Activated CD4-positive, alpha-beta T cell treated with anti-CD3 and anti-CD28 coated beads, Interleukin-2, amount 50 U/mL, for 16 hours (primary cell): ENCODE results near the gene CTXND2.
"Not testable (repeated sequence)": the region's sequence is repeated elsewhere in the genome, so short reads cannot be mapped to it uniquely, and the experiment has no call there.

ENCODE experiments used
- DNase-seq: peaks from one replicate; pipeline ENCODE4 v3.0.0-alpha.2; 2020

Gene CTXND2

GRCh38 chr1:150887018-150887417, at the start of gene CTXND2:
TSS of gene CTXND2 (plus strand) at chr1:150887136. CDS start at chr1:150912315, 25,179 bp downstream.
- no peak for DNase-seq

DNA sequence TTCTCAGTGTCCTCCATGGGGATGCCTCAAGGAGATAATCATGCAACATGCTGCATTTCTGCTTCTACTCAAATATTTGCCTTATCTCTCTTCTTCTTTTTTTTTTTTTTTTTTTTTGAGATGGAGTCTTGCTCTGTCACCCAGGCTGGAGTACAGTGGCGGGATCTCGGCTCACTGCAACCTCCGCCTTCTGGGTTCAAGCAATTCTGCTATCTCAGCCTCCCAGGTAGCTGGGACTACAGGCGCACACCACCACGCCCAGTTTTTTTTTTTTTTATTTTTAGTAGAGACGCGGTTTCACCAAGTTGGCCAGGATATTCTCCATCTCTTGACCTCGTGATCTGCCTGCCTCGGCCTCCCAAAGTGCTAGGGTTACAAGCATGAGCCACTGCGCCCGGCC, 46.1 kb upstream of the CTXND2 start:
- DNase-seq: not testable (repeated sequence)

DNA sequence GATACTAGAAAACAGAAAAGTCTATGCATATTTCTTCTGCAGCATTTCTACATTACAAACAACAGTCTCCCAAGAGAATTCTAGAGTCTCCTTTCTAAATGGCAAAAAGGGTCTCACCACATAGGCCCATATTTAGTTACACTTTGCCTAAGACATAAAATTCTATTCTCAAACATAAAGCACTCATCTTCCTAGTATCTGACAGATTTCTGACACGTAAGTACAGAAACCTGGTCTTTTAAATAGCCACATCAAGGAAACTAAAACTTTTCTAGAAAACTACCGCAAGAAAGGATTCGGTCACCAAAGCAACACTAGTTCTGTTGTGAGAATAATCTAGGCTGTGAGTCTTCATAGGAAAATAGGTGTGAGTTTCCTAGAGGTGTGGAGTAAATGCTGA, 45.3 kb upstream of the CTXND2 start:
- peak; percentile 63 for DNase-seq

DNA sequence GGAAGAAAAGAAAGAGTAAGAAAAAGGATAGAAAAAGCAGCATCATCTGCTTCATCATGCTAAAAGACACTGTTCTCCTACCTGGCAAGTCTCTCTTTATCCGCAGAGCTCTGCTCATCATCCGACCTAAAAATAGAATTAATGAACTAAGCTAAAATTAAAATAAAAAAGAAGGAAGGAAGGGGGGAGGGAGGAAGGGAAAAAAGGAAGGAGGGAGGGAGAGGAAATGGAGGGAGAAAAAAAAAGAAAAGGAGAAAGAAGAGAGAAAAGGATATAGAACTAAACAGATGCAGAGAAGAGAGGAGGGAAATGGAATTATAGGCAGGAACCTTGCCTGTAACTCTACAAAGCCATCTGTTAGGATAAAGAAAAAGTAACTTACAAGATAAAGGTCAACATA, 44.6 kb upstream of the CTXND2 start:
- no peak for DNase-seq

GRCh38 chr1:150842964-150843363, 44.0 kb upstream of the CTXND2 start:
- no peak for DNase-seq

- DNase-seq: no peak
Observed at GRCh38 chr1:150843474-150843873, 43.5 kb upstream of the CTXND2 start.

- peak; percentile 30 for DNase-seq
Observed at GRCh38 chr1:150846473-150847146, 40.3 kb upstream of the CTXND2 start.

GRCh38 chr1:150850801-150851362, 36.1 kb upstream of the CTXND2 start:
- DNase-seq: not testable (repeated sequence)

GRCh38 chr1:150852734-150853133, 34.2 kb upstream of the CTXND2 start:
- DNase-seq: not testable (repeated sequence)

DNA sequence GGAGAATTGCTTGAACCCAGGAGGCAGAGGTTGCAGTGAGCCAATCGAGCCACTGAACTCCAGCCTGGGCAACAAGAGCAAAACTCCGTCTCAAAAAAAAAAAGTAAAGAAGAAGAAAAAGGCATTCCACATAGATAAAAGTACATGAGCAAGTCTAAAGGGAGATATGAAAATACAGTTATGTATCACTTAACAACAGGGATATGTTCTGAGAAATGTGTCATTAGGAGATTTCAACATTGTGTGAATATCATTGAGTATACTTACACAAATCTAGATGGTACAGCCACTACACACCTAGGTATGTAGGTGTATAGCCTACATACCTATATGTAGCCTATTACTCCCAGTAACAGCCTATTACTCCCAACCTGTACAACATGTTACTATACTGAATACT, 23.2 kb upstream of the CTXND2 start:
- no peak for DNase-seq

- DNase-seq: not testable (repeated sequence)
Observed at GRCh38 chr1:150864200-150864599, 22.7 kb upstream of the CTXND2 start.

GRCh38 chr1:150869683-150870082, 17.3 kb upstream of the CTXND2 start:
- no peak for DNase-seq

DNA sequence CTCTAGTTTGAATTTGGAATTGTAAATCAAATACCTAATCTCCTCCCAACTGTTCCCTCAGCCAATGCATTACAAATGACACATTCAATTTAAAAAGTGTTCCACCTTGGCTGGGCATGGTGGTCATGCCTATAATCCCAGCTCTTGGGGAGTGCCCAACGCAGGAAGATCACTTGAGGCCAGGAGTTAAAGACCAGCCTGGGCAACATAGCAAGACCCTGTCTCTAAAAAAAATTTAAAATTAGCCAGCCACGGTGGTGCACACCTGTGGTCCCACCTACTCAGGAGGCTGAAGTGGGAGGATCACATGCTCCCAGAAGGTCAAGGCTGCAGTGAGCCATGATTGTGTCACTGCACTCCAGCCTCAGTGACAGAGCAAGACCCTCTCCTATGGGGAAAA, 14.4 kb upstream of the CTXND2 start:
- DNase-seq: no peak

GRCh38 chr1:150873521-150873920, 13.4 kb upstream of the CTXND2 start:
- no peak for DNase-seq

DNA sequence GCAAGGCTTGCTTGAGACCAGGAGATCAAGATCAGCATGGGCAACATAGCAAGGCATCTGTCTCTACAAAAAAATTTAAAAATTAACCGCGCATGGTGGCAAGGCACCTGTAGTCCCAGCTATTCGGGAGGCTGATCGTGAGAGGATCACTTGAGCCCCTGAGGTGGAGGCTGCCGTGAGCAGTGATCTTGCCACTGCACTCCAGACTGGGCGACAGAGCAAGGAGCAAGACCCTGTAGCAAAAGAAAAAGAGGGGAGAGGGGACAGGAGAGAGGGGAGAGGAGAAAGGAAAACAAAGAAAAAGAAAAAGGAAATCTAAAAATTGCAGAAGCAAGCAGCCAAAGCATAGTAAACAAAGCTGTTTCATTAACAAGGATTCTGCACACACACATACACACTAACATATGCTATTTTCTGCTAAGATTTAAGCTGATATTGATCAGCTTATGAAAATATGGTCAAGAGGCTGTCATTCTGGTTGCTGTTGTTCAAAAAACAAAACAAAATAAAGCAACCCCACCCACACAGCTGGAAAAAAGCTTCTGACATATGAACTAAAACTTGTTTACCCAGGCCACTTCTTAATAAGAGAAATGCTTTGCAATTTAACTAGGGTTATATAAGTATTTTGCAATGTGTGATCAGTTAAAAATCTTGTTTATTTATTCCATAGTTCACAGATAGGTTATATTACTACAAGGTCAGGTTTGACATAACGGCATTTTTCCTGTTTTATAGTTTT, 12.3 kb upstream of the CTXND2 start:
- DNase-seq: no peak

DNA sequence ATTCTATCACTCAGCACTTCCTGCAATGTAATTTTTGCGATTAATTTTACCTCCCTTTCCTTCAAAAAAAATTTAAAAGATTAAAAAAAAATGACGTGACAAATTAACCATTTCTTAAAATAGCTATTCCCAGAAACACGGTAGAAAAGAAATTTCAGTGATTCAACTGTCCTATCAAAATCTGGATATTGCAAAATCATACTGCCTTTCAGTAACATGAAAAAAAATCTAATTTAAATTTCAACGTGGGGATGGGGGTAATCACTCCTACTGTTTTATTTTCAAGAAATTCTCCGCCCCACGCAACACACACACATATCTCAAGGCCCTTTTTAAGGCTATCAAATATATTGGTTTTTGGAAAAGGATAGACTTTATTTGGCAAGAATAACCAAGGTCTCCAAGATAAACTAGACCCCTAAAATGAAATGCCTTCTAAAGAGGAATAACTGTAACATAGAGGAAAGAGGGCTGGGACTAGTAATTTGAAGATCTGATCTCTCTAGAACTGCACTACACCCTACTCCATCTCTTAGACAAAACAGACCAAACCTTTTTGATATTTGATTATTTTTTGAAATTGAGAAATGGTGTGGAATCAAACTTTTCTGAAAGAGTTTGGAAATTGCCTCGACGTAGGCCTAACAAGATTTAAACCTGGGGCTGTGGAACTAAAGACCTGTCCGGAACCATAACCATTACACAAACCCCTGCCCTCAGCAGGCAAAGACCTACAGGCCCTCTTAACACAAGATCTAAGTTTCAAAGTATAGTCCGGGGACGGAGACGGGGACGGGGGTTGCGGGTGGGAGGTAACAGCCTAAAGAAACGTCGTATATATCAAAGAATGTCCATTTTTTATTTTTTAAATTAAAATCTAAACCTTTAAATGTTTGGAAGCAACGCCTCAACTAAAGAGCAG, 11.5 kb upstream of the CTXND2 start:
- DNase-seq: peak; percentile 31

GRCh38 chr1:150876119-150876454, 10.8 kb upstream of the CTXND2 start:
- DNase-seq: no peak

DNA sequence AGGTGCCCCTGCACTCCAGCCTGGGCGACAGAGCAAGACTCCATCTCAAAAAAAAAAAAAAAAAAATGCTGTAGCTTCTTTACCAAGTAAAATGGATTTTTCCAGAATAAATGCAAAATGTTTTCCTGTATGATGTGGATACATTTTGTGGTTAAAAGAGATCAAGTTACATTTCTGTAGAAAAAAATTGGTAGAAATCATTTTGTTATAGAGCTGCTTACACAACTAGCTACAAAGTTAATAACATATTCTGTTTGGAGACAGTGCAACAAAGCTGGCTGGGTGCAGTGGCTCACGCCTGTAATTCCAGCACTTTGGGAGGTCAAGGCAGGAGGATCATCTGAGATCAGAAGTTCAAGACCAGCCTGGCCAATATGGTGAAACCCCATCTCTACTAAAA, 8.0 kb upstream of the CTXND2 start:
- not testable (repeated sequence) for DNase-seq

- DNase-seq: no peak
Observed at GRCh38 chr1:150881331-150882070, 5.4 kb upstream of the CTXND2 start.

GRCh38 chr1:150883121-150883520, 3.8 kb upstream of the CTXND2 start:
- not testable (repeated sequence) for DNase-seq

DNA sequence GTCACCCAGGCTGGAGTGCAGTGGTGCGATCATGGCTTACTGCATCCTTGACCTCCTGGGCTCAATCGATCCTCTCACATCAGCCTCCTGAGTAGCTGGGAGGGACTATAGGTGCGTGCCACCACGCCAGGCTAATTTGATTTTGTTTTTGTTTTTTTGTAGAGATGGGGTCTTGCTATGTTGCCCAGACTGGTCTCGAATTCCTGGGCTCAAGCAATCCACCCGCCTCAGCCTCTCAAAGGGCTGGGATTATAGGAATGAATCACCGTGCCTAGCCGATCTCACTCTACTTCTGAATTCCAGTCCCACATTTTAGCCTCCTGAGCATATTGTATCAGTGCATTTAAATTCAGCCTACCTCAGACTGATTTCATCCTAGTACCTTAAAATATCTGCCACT, 1.8 kb downstream of the CTXND2 start:
- no peak for DNase-seq

GRCh38 chr1:150890033-150890416, 3.1 kb downstream of the CTXND2 start:
- DNase-seq: peak; percentile 33
